NCI-H2029 (cell line): ENCODE measurements around the gene ELAC1.
"Not testable (repeated sequence)": the region's sequence is repeated elsewhere in the genome, so short reads cannot be mapped to it uniquely, and the experiment has no call there.

ENCODE experiments used
- DNase-seq: peaks from one replicate; lab custom pipeline; 2025; lab: John Stamatoyannopoulos, UW

The ELAC1 gene, protein sequence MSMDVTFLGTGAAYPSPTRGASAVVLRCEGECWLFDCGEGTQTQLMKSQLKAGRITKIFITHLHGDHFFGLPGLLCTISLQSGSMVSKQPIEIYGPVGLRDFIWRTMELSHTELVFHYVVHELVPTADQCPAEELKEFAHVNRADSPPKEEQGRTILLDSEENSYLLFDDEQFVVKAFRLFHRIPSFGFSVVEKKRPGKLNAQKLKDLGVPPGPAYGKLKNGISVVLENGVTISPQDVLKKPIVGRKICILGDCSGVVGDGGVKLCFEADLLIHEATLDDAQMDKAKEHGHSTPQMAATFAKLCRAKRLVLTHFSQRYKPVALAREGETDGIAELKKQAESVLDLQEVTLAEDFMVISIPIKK

DNA sequence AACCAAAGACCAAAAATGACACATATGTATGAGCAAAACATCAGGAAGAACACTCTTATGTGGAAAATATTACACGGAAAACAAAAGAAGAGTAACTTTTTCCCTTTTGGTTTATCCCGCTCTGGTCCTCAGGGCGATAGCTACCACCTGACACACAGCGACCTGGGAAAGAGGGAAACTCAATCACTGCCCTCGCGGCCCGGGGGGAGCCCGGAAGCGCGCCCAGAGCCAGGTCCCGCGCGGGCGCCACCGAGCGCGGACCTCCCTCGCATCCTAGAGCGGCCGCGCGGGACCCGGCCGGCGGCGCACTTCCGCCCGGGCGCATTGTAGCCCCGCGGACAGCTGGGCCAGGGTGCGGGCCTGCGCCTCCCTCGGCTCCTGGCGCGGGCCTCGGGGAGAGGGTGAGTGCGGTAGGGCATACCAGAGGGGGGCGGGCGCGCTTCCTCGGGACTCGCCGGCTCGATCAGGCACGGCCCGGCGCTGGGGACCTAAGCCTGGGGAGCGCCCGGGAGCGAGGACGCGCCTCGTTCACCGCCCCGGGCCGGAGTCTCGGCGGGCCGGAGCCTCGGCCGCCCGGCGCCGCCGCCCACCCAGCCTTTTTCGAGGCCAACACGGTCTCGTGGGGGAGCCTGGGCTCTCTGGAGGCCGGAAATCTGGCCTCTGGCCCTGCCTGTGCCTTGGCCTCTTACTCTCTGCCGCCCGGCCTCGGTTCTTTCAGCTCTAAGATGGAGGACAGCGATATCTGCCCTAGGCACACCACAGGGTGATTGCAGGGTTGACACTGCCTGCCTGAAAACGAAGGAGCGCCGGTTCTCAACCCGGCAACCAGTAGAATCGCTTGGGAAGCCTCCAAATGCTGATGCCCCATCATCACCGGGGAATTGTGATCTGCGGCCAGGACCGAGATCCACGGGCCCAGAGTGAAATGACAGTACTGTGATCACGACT, at the start of gene ELAC1:
ELAC1 (plus strand) TSS at position 327 of the 948 bp plus-strand sequence. CDS start 6,365 bp downstream, outside the sequence.
- DNase-seq = peak; percentile 39

DNA sequence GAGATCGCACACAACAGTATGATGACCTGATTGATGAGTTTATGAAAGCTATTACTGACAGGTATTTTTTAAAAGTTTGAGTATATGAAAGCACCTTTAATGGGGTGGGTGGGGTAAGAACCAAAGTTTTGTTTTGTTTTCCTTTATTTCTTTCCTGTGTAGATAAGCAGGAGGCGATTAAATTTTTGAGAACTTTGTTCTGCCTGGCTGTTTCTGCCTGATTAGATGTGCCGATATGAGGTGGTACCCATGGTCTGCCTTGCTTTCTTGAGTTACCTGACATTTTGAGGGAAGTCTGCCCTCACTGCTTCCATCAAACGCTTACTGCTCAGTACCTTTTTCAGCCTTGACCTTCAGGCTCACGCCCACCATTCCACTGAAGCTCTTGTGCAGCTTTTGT, 49.7 kb upstream of the ELAC1 start:
- DNase-seq = no peak

DNA sequence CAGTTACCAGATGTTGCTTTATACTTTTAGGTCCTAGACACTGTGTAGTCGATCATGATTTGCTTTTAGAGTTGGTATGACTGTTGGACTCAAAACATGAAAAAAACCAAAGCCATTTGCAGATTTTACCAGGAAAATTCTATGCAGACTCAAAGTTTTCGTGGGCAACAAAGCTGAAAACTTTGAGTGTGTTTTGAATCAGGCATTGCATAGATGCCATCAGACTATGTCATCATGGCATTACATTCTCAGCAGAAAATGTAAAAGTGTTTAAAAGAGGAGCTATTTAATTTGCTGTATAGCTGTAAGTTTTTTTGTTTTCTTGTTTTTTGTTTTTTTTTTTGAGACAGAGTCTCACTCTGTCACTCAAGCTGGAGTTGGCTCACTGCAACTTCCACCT, 43.5 kb upstream of the ELAC1 start:
- DNase-seq = no peak

DNA sequence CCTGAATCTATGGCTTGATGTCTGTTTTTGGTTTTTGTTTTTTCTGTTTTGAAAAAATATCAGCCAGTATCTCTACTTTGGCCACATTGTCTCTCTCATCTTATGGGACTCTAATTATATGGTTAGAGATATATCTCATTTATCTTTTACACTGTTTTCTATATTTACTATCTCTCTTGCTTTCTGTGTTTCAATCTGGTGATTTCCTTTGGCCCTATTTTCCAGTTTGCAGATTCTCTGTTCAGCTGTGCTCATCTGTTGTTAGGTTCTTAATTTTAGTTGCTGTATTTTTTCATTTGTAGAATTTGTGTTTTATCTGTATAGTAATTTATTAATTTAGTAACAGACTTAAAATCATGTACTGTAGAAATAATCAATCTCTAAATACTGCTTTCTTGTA, 41.3 kb upstream of the ELAC1 start:
- no peak for DNase-seq

DNA sequence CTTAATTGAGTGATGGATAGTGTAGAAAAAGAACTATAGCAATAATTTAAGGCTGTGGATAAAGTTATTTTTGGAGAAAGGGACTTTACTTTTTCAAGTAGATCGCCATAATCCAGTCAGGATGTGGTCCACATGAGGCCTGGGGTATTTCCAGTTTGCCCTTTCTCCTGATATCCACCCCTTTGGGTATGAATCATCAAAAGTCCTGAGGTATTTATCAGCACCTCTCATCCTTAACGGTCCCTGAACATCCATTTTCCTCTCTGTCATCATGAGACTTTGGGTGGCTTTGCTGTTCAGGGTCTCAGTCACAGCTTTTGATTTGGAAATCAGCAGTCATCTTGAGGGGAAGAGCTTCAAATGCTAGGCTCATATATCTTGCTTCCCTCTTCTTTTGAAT, 39.3 kb upstream of the ELAC1 start:
- DNase-seq = no peak

DNA sequence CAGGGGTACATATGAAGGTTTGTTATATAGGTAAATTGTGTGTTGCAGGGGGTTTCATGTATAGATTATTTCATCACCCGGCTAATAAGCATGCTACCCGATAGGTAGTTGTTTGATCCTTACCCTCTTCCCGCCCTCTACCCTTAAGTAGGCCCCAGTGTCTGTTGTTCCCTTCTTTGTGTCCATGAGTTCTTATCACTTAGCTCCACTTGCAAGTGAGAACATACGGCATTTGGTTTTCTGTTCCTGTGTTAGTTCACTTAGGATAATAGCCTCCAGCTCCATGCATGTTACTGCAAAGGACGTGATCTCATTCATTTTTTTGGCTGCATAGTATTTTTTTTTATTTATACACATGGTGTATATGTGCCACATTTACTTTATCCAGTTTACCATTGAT, 34.2 kb upstream of the ELAC1 start:
- DNase-seq = no peak

DNA sequence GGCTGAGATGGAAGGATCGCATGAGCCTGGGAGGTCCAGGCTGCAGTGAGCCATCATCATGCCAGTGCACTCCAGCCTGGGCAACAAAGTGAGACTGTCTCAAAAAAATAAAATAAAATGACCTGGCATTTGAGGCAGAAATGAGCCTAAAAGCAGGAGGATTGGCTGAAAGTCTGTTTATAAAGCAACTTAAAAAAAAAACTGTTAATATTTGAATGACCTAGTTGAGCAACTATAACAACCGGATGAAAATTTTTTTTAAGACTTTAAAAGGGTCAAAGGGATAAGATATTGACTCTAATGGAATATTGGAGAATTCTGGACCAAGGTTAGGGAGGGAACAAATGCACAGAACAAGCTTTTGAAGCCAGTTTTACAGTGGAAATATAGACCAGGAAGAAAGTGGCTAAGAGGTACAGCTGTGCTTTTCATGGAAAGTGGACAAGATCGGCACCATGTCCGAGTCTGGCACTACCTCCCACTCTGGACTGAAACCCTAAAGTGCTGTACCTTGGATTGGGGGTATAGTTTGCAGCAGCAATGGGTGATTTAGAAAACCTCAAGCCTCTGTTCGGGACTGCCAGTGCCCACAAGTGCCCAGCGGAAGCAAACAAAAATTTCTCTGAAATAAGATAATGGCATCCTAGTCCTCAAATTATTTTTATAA, 33.2 kb upstream of the ELAC1 start:
- no peak for DNase-seq

DNA sequence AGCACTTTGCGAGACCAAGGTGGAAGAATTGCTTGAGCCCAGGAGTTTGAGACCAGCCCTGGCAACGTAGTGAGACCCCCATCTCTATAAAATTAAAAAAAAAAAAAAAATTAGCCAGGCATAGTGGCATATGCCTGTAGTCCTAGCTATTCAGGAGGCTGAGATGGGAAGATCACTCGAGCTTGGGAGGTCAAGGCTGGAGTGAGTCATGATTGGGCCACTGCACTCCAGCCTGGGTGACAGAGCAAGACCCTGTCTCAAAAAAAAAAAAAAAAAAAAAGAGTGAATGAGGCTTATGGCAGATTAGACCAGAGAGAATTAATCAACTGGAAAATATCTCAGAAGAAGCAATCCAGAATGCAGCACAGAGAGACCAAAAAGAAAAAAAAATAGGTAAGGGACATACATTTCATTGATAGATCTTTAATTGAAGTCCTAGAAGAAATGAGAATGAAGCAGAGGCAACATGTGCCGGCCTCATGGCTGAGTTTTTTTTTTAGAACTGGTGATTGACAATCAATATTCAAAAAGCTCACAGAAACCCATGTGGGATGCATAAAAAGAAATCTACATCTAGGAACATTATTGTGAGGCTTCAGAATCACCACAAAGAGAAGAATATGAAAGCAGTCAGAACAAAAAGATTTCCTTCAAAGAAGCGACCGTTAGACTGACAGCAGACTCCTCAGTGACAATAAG, 32.2 kb upstream of the ELAC1 start:
- no peak for DNase-seq

DNA sequence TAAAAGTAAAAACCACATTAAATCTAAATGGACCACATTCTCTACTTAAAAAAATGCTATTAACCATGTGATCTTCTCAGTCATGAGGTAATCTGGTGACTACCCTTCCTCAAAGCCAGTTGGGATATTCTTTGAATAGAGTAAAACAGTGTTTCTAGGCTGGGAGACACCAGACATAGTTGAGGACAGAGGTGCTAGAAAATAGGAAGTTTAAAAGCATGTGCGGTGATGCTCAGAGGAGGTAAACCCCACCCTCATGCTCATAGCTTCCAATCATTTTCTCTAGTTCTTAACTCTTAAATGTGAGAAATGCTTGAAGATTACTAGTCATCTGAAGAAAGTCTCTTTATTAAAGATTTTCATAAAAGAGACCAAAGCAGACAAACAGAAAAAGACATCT, 30.7 kb upstream of the ELAC1 start:
- no peak for DNase-seq

DNA sequence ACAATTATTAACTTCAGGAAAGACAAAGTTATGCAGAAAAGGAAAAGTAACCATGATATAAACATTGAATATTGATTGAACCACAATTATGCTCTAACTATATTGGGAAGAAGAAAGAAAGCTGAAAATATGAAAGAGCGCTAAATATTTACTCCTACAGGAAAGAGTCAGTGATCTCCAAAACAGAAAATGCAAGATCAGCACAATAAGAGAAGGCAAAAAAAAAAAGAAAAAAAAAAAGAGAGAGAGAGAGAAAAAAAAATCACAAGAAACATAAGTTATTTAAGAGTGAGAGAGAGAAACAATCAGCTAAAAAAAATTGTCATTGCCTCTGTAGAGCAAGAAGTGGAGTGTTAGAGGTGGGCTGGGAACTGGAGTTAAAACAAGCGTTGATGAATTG, 28.9 kb upstream of the ELAC1 start:
- no peak for DNase-seq

DNA sequence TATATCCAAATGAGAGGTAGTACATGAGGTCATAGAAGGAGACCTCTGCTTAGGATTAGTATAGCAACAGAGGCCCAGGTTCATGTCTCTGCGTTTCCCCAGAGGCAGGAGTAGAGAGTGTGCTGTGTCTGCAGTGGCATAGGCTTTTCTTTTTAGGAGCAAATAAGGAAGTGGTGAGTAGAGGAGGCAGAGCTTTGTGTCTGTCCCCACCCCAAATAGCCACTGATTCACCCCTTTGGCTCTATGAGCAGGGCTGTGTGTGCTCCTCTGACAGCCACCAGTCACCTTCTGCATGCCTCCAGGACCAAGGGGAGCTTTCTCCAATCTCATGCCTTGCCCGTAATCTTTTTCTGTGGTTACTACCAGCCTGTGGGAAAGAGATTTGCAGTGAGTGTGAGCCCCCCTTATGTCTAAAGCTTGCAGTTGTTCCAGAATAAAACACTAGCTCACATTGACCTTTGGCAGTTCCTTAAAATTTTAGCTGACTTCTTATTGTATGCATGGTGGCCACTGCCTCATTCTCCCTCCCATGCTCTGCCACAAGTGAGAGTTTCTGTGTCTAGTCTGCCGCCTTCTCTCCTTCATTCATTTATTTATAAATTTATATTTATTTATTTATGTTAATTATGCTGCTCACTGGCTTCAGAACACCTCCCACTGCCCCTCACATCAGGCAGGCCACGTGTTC, 23.5 kb upstream of the ELAC1 start:
- no peak for DNase-seq

DNA sequence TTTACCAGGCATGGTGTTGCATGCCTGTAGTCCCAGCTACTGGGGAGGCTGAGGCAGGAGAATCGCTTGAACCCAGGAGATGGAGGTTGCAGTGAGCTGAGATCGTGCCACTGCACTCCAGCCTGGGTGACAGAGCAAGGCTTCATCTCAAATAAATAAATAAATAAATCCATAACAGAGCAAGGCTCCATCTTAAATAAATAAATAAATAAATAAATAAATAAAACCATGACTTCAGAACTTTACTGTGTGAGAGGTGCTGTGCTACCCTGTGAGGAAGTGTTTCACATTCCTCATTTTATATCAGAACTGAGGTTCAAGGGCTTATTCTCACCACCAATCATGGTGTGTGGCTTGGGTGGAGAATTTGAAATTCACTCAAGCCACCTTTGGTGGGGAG, 21.9 kb upstream of the ELAC1 start:
- DNase-seq = not testable (repeated sequence)

DNA sequence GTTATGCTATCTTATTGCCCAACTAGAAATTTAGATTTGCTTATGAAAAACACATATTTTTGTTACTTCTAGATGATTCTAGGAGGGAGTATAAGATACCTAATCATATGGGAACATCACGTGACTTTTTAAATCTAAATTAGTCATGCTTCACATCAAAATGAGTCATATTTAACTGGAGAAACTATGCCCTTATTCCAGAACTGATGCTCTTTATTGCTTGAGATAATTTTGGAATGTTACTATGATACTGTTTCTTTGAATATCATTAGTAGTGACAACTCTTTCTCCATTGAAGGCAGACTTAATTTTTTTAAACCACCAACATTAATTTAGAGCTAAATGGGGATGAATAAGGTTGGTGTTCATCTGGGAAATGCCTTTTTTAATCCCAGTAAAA, 19.9 kb upstream of the ELAC1 start:
- no peak for DNase-seq

DNA sequence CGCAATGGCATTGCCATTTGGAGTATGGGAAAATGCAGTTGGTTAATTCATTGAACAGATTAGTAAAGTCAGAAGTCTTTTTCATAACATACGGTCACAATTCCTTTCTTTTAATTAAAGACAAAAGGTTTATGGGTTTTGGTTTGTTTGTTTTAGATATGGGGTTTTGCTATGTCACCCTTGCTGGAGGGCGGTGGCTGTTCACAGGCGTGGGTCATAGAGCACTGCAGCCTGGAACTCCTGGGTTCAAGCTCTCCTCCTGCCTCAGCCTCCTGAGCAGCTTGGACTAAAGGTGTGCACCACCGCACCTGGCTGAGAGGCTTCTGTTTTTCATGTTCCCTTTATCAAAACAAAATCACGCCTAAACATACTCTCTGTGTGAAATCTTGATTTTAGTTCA, 18.7 kb upstream of the ELAC1 start:
- no peak for DNase-seq

DNA sequence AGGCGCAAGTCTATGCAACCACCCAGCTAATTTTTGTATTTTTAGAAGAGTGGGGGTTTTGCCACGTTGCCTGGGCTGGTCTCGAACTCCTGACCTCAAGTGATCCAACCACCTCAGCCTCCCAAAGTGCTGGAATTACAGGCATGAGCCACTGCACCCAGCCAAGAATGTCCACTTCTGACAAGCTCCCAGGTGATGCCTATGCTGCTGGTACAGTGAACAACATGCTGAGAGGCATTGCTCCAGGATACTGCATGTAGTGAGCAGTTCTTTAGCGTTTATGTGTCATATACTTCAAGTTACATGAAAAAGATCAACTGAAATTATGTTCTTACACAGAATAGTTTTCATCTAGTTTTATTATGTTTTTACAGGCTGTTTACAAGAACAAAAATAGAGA, 17.2 kb upstream of the ELAC1 start:
- no peak for DNase-seq

DNA sequence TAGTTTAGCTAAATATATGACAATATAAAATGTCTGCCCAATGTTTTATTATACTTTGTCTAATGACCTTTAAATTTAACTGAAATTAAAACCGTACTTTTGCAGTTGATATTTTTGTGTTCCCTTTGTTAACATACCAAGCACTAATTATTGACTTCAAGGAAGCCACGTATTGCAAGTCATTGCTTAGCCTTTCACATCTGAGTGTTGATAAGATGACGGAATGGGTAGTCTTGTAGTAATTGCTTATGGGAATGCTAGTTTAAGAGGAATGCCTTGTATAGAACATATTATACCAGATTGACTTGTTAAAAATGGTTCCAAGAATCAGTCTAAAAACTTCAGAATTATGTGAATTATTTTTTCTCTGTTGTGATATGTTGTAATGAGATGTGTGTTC, 14.0 kb upstream of the ELAC1 start:
- DNase-seq = no peak

DNA sequence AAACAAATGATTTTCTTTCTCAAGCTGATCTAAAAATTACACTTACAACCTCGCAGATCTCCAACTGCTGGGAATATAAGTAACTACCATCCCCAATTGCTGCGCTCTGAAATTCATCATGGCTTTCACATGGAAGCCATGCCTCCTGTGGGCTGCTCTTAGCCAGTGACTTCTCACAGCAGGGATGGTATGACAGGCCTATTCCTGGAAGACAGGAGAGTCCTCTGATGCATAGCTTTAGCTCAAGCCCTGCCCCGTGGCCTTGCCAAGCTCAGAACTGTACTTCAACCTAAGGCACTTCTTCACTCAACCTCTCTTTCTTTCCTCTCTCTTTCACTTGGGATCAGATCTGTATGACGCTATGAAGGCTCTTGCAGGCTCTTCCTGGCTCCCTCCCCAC, 12.6 kb upstream of the ELAC1 start:
- DNase-seq = no peak

DNA sequence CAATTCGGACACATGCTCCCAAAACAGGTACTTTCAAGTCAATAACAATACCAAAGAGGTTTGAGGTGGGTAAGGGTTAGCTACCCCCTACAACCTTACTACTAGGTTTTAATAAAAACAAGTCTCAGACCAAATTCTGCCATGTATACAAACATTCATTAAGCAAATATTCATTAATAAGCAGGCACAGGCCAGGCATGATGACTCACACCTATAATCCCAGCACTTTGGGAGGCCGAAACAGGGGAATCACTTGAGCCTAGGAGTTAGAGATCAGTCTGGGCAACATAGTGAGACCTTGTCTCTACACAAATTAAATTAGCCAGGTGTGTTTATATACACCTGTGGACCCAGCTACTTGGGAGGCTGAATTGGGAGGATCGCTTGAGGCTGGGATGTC, 11.7 kb upstream of the ELAC1 start:
- no peak for DNase-seq

DNA sequence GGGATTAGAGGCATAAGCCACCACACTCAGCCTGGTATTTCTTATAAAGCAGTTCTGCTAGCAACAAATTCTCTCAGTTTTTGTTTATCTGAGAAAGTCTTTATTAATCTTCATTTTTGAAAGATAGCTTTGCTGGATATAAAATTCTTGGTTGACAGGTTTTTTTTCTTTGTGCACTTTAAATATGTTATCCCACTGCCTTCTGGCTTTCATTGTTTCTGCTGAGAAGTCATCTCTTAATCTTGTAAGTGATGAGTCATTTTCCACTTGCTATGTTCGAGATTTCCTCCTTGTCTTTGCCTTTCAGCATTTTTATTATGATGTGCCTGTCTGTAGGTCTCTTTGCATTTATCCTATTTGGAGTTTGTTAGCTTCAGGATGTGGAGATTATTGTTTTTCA, 5.9 kb upstream of the ELAC1 start:
- no peak for DNase-seq

DNA sequence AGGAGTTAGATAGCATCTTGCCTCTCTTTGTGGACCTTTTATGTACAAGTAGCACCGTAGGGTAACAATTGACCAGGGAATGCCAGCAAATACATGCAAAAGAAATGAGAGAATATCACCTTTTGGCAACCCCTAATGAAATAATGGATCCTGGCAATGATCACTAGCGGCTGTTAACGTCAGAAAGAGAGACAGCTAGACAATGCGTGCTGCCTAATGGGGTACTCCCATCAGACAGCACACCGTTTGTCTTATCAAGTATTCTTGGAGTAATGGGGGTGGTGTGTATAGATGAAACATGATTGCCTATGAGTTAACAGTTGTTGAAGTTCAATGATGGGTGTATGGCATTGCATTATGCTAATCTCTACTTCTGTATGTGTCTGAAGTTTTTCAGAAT, 1.6 kb downstream of the ELAC1 start:
- DNase-seq = no peak

DNA sequence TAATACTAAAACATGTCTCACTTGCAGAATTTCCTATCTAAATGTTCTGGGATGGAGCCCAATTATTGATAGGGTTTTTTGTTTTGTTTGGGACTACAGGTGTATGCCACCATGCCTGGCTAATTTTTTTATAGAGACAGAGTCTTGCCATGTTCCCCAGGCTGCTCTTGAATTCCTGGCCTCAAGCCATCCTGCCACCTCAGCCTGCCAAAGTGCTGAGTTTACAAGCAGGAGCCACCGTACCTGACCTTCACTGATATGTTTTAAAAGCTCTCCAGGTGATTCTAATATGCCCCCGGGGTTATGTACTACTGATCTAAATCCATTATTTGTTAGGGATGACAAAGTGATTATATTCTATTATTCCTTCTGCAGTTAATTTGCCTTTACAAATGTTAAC, 2.2 kb downstream of the ELAC1 start:
- peak; percentile 28 for DNase-seq
